Islet precursor cell (in vitro differentiated cells): ENCODE results near the gene PTBP1.
A peak's percentile ranks its signal among the peaks of the same experiment; 100 is the strongest.
"Not testable (repeated sequence)": the region's sequence is repeated elsewhere in the genome, so short reads cannot be mapped to it uniquely, and the experiment has no call there.

Experiments
- DNase-seq: peaks from one replicate; pipeline ENCODE4 v3.0.0-alpha.2; 2018

The PTBP1 gene

GRCh38 chr19:834216-834615 is 37.0 kb downstream of the PTBP1 start:
- DNase-seq, result no peak

GRCh38 chr19:835210-835810 is 38.1 kb downstream of the PTBP1 start:
- no peak for DNase-seq

GRCh38 chr19:840519-841206 is 43.4 kb downstream of the PTBP1 start, which contains the start of gene PRTN3:
Gene PRTN3 (plus strand): TSS chr19:840999. CDS start chr19:841009, 10 bp downstream.
- DNase-seq, result no peak

GRCh38 chr19:842802-843179 is 45.5 kb downstream of the PTBP1 start:
- DNase-seq, result not testable (repeated sequence)

GRCh38 chr19:843180-843835 is 46.1 kb downstream of the PTBP1 start:
- peak; percentile 63 for DNase-seq

- no peak for DNase-seq
These were observed 46.7 kb downstream of the PTBP1 start for GRCh38 chr19:843836-844545.

- DNase-seq, result no peak
These were observed 47.3 kb downstream of the PTBP1 start for GRCh38 chr19:844546-844971.

GRCh38 chr19:845707-846521 is 48.7 kb downstream of the PTBP1 start:
- DNase-seq, result peak; percentile 45

- DNase-seq, result peak; percentile 41
These were observed 51.2 kb downstream of the PTBP1 start for GRCh38 chr19:848386-848921.

- DNase-seq, result not testable (repeated sequence)
These were observed 51.9 kb downstream of the PTBP1 start for GRCh38 chr19:849195-849594.

- peak; percentile 80 for DNase-seq
These were observed 53.1 kb downstream of the PTBP1 start for GRCh38 chr19:850221-850978.

- no peak for DNase-seq
These were observed 53.7 kb downstream of the PTBP1 start for GRCh38 chr19:850979-851335.

GRCh38 chr19:852136-853013 is 55.1 kb downstream of the PTBP1 start, which contains the start of gene ELANE:
Gene ELANE (plus strand): TSS chr19:852303. CDS start chr19:852329, 26 bp downstream.
- DNase-seq, result no peak

- DNase-seq, result no peak
These were observed 55.8 kb downstream of the PTBP1 start for GRCh38 chr19:853014-853585.

GRCh38 chr19:853614-854220 is 56.5 kb downstream of the PTBP1 start:
- DNase-seq, result not testable (repeated sequence)

- no peak for DNase-seq
These were observed 57.3 kb downstream of the PTBP1 start for GRCh38 chr19:854549-854948.

GRCh38 chr19:855142-855541 is 57.9 kb downstream of the PTBP1 start:
- no peak for DNase-seq

- no peak for DNase-seq
These were observed 58.4 kb downstream of the PTBP1 start for GRCh38 chr19:855566-856120.

- DNase-seq, result no peak
These were observed 61.0 kb downstream of the PTBP1 start for GRCh38 chr19:858284-858683.
